ENCODE results near the gene HSPG2.

HSPG2 gene

GRCh38 chr1:21878009-21878773 is 58.9 kb downstream of the HSPG2 start:
- DNase-seq: no peak

- no peak for DNase-seq
Observed at GRCh38 chr1:21876267-21876666, 60.8 kb downstream of the HSPG2 start.

GRCh38 chr1:21875621-21876063 is 61.5 kb downstream of the HSPG2 start:
- no peak for DNase-seq

GRCh38 chr1:21874778-21875547 is 62.1 kb downstream of the HSPG2 start:
- DNase-seq: no peak

GRCh38 chr1:21874328-21874727 is 62.8 kb downstream of the HSPG2 start:
- no peak for DNase-seq

- no peak for DNase-seq
Observed at GRCh38 chr1:21873761-21874160, 63.3 kb downstream of the HSPG2 start.

- no peak for DNase-seq
Observed at GRCh38 chr1:21873174-21873573, 63.9 kb downstream of the HSPG2 start.

- DNase-seq: no peak
Observed at GRCh38 chr1:21872445-21873079, 64.5 kb downstream of the HSPG2 start.

GRCh38 chr1:21871943-21872342 is 65.2 kb downstream of the HSPG2 start:
- no peak for DNase-seq

- no peak for DNase-seq
Observed at GRCh38 chr1:21870611-21871010, 66.5 kb downstream of the HSPG2 start.

GRCh38 chr1:21869620-21870121 is 67.4 kb downstream of the HSPG2 start:
- no peak for DNase-seq

GRCh38 chr1:21868941-21869454 is 68.1 kb downstream of the HSPG2 start:
- no peak for DNase-seq

GRCh38 chr1:21868482-21868881 is 68.6 kb downstream of the HSPG2 start:
- no peak for DNase-seq

GRCh38 chr1:21867451-21867996 is 69.6 kb downstream of the HSPG2 start:
- no peak for DNase-seq

- no peak for DNase-seq
Observed at GRCh38 chr1:21866707-21867043, 70.4 kb downstream of the HSPG2 start.

- peak; percentile 51 for DNase-seq
Observed at GRCh38 chr1:21865943-21866706, 71.0 kb downstream of the HSPG2 start.

GRCh38 chr1:21865609-21865942 is 71.5 kb downstream of the HSPG2 start:
- no peak for DNase-seq

GRCh38 chr1:21864730-21865129 is 72.4 kb downstream of the HSPG2 start:
- no peak for DNase-seq

- no peak for DNase-seq
Observed at GRCh38 chr1:21863981-21864380, 73.1 kb downstream of the HSPG2 start.

GRCh38 chr1:21861602-21862429 is 75.3 kb downstream of the HSPG2 start:
- DNase-seq: no peak

- DNase-seq: no peak
Observed at GRCh38 chr1:21860971-21861370, 76.1 kb downstream of the HSPG2 start.
